ENCODE data around the gene MCRS1. TPM values are rescaled to one million over a fixed set of nuclear protein-coding genes. Genes with fewer than 3 reads are reported as not detected.

Gene MCRS1
- total RNA-seq, 1 donor from 2014 or later = 67.1 TPM

- DNase-seq (ENCODE audit: extremely low read depth, low read depth, low spot score) = no peak
Measured at GRCh38 chr12:49582850-49583249, 14.9 kb upstream of the MCRS1 start.

- DNase-seq (ENCODE audit: extremely low read depth, low read depth, low spot score) = no peak
Measured at GRCh38 chr12:49582201-49582600, 14.3 kb upstream of the MCRS1 start.

- DNase-seq (ENCODE audit: extremely low read depth, low read depth, low spot score) = no peak
Measured at GRCh38 chr12:49580572-49581535, 12.9 kb upstream of the MCRS1 start.

GRCh38 chr12:49578471-49579112 lies 10.7 kb upstream of the MCRS1 start:
- DNase-seq (ENCODE audit: extremely low read depth, low read depth, low spot score) = no peak

- no peak for DNase-seq (ENCODE audit: extremely low read depth, low read depth, low spot score)
Measured at GRCh38 chr12:49577589-49578315, 9.8 kb upstream of the MCRS1 start.

GRCh38 chr12:49568442-49569162 lies 660 bp upstream of the MCRS1 start:
- DNase-seq (ENCODE audit: extremely low read depth, low read depth, low spot score) = no peak

- no peak for DNase-seq (ENCODE audit: extremely low read depth, low read depth, low spot score)
Measured at GRCh38 chr12:49567302-49567610, 686 bp downstream of the MCRS1 start.

- DNase-seq (ENCODE audit: extremely low read depth, low read depth, low spot score) = no peak
Measured at GRCh38 chr12:49566361-49566760, 1.6 kb downstream of the MCRS1 start.

GRCh38 chr12:49565406-49566265 lies 2.3 kb downstream of the MCRS1 start:
- no peak for DNase-seq (ENCODE audit: extremely low read depth, low read depth, low spot score)

GRCh38 chr12:49564686-49565405 lies 3.1 kb downstream of the MCRS1 start:
- DNase-seq (ENCODE audit: extremely low read depth, low read depth, low spot score) = no peak

GRCh38 chr12:49563951-49564685 lies 3.8 kb downstream of the MCRS1 start:
- DNase-seq (ENCODE audit: extremely low read depth, low read depth, low spot score) = no peak

GRCh38 chr12:49562831-49563230 lies 5.1 kb downstream of the MCRS1 start:
- DNase-seq (ENCODE audit: extremely low read depth, low read depth, low spot score) = no peak

- no peak for DNase-seq (ENCODE audit: extremely low read depth, low read depth, low spot score)
Measured at GRCh38 chr12:49562233-49562632, 5.7 kb downstream of the MCRS1 start.

- DNase-seq (ENCODE audit: extremely low read depth, low read depth, low spot score) = no peak
Measured at GRCh38 chr12:49560695-49561094, 7.2 kb downstream of the MCRS1 start.

GRCh38 chr12:49559011-49559675 lies 8.8 kb downstream of the MCRS1 start:
- no peak for DNase-seq (ENCODE audit: extremely low read depth, low read depth, low spot score)

GRCh38 chr12:49558526-49558925 lies 9.4 kb downstream of the MCRS1 start:
- no peak for DNase-seq (ENCODE audit: extremely low read depth, low read depth, low spot score)

- DNase-seq (ENCODE audit: extremely low read depth, low read depth, low spot score) = no peak
Measured at GRCh38 chr12:49557917-49558215, 10.1 kb downstream of the MCRS1 start.

- DNase-seq (ENCODE audit: extremely low read depth, low read depth, low spot score) = no peak
Measured at GRCh38 chr12:49557187-49557916, 10.6 kb downstream of the MCRS1 start.

Data from glomerular endothelial cell (primary cell).